NOMO-1 treated with dmso at 0.1 percent for 144 hours (cell line): ENCODE data around the gene ARHGEF11.
"Not testable (repeated sequence)": the region's sequence is repeated elsewhere in the genome, so short reads cannot be mapped to it uniquely, and the experiment has no call there.

Experiments used
- DNase-seq: peaks from one replicate; lab custom pipeline; 2025; ENCODE audit not compliant: unreplicated experiment; lab: John Stamatoyannopoulos, UW

Gene ARHGEF11

DNA sequence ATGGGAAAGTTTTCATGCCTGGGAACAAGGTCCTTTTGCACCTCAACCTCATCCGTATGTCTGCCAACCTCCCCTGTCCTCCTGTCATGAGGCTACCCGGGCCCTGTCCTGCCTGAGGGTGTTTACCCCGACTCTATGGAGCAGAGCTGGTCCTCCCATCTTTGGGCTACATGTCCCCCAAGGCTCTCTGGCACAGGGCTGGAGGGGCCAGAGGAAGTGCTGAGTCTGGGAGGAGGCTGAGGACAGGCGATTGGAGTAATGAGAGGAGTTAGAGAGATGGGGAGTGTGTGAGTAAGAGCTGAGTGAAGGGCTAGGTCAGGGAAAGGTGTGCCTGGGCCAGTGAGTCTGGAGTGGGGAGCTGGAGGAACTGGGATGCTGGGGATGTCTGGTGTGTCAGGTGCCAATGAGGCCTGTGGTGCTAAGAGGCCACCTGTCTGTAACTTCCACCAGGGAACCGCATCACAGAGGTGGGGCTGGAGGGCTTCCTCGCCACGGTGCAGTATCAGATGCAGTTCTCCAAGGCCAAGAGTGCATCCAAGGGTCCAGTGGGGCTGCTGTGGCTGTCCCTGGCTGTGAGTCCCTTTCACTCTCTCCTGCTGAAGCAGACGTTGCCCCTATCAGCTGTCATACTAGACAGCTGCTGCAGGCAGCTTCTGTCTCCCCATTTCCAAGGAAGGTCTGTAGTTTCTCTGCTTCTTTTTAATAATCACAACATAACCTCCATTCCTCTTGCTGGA, 113.4 kb downstream of the ARHGEF11 start:
- DNase-seq, result no peak

DNA sequence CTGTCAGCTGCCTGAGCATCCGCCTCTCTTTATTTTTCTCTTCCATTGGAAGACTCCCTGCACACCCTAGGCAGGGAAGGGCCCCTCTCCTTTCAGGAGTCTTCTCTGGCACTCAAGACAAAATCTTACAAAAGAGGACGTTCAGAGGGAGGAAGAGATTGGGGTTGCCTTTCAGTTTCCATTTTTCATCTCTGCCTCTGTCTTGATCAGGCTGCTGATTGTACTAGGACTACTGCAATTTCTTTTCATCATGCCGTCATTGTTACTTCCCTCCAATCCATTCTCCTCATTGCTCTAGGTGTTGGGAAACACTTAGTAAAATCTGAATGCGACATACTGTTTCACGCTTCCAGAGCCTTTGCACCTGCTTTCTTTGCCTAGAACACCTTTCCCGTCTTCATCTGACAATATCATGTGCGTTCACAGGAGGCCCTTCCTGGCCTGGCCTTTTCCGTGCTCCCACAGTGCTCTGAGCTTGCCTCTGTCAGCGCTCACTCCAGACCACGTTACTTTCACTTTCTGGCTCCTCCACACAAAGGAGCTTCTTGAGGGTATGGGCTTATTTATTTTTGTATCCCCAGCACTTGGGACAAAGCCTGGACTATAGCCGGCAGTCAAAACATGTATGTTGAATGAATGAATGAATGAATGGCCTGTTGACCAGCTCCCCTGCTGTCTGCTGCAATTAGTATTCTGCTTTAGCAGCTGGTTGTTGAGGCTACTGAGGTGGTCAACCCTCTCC, 114.2 kb downstream of the ARHGEF11 start:
- no peak for DNase-seq

DNA sequence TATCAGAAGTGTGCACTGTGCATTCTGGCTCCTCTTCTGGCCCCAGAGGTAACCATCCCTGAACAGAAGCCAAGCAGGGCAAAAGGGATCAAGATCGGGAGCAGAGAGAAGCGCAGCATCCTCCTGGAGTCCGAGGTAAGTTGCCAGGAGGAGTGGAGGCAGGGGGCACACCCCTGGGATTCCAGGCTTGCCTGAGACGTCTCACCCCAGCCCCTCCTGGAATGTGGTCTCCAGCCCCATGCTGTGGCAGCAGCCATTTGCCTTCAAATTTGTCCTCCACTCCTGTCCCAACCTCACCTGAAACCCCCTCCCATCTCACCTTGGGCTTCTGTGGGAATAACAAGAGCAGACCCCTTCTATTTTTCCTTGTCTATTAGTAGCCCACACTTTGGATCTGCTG, 115.1 kb downstream of the ARHGEF11 start:
- no peak for DNase-seq

DNA sequence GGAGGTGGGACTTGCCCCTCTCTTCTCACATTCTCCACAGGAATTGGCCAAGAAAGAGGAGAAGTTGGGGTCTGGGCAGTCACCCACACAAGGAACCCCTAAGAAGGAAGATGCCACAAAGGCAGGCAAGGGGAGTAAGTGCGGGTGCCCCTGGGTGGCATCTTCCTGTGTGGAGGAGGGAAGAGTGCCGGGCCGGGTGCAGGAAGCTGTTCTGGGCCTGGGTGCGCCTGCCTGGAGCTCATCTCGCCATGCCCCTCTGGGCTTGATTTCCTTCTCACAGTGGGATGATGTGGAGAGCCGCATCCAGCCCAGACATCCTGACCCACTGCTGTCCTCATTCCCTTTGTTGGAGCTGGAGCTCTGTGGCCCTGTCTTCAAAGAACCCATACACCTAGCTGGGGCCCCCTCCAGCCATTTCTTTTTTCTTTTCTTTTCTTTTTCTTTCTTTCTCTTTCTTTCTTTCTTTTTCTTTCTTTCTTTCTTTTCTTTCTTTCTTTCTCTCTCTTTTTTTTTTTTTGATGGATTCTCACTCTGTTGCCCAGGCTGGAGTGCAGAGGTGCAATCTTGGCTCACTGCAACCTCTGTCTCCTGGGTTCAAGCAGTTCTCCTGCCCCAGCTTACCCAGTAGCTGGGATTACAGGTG, 115.8 kb downstream of the ARHGEF11 start:
- DNase-seq, result no peak

DNA sequence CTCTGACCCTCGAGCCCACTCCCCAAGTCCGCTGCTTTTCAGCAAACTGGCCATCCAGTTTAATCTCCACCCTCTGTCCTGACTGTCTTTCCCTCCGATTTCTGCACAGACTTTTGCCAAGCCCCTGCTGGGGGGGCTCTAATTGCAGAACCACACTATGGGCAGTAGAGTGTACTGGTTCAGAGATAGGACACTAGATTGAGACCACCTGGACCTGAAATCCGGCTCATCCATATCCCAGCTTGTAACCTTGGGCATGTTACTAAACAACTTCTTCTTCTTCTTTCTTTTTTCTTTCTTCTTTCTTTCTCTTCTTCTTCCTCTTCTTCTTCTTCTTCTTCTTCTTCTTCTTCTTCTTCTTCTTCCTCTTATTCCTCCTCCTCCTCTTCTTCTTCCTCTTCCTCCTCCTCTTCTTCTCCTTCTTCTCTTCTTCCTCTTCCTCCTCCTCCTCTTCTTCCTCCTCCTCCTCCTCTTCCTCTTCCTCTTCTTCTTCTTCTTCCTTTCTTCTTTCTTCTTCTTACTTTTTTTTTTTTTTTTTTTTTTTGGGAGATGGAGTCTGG, 117.4 kb downstream of the ARHGEF11 start:
- DNase-seq, result no peak

DNA sequence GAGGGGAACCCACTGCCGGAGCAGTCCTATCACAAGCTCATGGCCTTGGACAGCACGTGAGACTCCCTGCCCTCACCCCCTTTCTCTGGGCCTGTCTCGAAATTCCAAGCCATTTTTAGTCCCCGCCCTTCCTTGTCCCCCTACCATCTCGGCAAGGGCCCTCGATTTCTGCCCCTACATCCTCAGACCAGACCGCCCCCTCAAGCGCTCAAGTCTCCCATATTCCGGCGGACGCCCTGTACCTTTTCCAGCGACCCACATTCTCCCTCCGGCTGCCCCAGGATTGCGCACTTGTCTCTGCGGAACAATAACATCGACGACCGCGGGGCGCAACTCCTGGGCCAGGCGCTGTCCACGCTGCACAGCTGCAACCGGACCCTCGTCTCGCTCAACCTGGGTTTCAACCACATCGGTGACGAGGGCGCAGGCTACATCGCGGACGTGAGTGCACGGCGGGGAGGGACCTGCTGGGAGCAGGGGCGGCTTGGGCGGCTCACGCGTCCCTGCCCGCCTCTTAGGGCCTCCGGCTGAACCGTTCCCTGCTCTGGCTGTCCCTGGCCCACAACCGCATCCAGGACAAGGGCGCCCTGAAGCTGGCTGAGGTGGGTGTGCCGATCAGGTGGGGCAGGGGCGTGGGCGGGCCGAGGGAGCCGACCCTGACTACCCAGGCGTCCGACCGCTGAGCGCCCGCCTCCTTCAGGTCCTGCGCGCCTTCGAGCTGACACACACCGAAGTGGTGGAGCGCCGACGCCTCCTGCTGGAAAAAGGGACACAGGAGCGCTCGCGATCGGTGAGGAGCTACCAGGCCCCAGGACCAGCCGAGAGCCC, 118.1 kb downstream of the ARHGEF11 start:
- DNase-seq, result no peak

DNA sequence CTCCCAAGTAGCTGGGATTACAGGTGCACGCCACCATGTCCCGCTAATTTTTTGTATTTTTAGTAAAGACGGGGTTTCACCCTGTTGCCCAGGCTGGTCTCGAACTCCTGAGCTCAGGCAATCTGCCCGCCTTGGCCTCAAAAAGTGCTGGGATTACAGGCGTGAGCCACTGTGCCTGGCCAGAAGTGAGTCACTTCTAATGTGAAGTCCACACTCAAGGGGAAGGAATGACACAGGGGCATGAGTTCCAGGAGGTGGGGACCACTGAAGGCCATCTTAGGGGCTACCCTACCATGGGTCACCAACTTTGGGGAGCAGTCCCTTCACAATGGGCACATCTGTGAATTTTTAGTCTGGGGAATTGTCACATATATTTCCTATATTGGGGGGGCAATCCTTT, 118.8 kb downstream of the ARHGEF11 start:
- DNase-seq, result not testable (repeated sequence)

DNA sequence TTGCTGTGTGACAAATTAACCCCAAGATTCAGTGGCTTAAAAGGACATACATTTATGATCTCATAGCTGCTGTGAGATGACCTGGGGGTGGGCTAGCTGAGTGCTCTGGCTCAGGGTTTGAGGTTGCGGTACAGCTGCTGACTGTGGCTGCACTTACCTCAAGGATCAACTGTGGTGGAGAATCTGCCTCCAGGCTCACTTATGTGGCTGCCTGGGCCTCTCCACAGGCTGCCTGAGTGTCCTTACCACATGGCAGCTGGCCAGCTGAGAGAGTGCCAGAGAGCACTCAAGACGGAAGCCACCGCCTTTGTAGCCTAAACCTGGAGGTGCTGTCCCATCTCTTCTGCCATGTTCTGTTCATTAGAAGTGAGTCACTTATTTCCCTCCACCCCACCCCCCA, 119.4 kb downstream of the ARHGEF11 start:
- no peak for DNase-seq

DNA sequence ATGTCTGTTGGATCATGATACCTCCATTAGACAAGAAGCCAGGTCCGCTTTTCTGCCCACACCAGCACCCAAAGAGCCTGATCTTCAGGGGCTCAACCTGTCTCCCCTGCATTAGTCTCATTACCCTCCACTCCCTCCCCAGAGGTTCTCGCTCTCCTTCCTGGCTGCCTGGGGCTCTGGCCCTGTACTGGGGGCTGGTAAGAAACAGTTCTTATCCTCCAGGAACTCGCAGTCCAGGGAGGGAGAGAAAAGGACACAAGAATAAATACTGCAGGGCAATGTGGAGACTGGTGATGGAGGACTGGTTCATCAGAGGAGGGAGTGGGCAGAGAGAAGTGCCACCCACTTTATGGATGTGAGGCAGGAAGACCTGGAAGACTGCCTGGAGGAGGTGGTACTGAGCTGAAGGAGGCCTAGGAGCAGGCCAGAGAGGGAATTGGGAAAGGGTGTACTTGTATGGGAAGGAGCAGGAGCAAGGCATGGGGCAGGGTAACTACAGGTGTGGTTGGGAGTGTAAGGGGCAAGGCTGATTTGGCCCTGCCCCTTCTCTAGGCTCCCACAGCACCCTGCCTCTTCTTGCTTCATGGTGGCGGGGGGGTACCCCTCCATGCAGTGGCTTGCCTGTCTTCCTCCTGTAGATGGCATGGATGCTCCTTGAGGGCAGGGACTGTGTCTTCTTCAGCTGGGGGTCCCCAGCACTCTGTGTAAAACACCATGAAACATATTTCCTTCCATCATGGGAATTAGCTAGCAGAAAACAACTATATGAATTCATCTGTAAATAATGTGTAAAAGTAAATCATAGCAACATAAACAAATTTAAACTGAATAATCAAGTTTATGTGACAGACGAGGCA, 120.2 kb downstream of the ARHGEF11 start:
- DNase-seq, result no peak

DNA sequence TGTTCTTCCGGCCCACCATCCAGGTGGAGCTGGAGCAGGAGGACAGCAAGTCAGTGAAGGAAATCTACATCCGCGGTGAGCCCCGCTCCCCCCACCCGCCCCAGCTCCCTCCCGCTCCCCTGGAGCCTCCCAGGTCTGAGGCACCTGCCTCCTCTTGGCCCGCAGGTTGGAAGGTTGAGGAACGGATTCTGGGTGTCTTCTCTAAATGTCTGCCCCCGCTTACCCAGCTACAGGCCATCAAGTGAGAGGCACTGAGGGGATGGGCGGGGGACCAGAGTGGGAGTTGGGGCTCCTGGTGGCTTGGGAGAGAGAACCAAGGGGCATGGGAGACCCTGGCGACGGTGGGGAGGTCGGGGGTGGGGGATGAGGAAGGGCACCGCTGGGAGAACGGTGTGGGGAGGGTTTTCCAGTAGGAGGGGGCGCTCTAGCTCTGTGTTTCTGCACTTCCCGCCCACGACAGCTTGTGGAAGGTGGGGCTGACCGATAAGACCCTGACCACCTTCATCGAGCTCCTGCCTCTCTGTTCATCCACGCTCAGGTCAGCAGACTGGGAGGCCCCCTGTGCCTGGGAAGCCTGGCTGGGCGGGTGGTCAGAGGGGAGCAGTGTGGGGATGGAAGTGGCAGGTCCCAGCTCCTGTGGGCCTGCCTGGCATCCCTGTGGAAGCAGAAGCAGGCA, 120.9 kb downstream of the ARHGEF11 start:
- no peak for DNase-seq

DNA sequence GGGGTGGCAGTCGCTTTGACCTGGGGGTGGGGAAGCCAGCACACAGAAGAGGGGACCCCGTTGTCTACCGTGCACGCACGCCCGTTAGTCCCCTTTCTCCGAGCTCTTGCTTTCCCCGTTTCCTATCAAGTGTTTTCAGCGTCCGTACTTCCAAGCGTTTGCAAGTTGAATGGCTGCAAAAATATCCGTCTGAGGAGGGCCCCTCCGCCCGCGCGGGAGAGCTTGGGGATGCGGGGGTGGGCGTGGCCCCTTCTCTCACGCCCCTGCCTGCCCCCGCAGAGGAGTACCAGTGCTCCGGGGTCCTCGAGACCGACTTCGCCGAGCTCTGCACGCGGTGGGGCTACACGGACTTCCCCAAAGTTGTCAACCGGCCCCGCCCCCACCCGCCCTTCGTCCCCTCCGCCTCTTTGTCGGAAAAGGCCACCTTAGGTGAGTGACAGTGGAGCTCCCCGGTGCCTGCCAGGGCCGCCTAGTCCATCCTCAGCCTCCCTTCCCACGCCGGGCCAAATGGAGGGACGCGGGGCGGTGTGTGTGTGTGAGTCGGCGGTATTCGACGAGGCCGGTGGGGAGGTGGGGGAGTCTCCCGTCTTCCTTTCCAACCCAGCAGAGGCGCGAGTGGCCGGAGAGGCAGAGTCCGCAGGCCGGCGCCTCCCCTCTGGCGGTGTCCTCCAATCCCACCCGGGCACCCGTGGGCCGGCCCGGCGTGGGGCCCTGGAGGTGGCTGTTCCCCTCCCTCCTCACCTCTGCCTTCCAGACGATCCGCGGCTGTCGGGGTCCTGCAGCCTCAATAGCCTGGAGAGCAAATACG, 121.7 kb downstream of the ARHGEF11 start:
- DNase-seq, result no peak

DNA sequence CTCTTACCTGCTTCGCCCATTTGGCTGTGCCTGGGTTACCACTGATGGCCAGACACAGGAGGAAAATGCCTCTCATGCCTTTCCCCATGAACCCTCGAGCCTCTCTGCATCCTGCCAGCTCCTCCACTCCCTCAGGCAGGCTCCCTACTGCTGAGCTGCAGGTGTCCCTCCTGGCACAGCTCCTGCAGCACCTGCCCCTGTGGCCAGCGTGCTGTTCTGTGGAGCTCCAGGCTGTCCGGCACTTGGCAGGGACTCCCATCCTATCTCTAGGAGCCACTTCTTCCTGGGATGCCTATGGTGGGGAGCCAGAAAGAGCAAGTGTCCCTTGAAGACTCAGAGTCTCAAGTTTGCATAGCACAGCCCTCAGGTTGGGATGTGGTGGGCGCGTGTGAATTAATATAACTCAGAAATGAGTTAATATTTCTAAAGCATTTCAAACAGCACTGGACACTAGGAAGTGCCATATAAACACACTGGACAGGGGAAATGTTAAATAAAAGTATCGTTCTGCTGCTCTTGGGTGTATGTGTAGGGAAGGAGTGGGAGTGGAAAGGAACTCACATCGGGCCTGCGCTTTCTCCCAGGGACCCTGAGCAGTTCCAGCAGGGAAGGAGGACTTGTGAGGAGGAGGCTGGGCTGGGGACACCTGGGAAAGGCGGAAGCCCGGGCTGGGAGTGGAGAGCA, 122.4 kb downstream of the ARHGEF11 start:
- no peak for DNase-seq

DNA sequence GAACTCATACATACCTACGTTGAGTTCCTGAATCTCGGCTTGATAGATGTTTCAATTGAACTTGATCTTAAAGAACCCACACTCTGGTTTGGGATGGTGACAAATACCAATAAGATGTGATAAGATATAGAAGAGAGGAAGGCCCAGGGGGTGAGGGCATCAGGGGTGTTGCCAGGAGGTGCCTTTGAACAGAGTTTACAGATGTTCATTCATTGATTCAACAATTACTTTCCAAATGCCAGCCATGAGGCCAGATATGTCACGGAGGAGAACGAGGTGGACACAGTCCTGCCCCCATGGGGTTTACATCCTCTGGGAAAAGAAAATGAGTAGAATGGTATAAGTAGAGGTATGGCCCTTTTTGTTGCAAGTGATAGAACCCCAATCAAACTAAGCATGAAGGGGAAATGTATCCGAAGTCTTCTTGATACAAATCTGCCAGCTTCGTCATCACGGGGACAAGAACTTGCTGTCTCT, 124.5 kb downstream of the ARHGEF11 start:
- DNase-seq, result no peak

DNA sequence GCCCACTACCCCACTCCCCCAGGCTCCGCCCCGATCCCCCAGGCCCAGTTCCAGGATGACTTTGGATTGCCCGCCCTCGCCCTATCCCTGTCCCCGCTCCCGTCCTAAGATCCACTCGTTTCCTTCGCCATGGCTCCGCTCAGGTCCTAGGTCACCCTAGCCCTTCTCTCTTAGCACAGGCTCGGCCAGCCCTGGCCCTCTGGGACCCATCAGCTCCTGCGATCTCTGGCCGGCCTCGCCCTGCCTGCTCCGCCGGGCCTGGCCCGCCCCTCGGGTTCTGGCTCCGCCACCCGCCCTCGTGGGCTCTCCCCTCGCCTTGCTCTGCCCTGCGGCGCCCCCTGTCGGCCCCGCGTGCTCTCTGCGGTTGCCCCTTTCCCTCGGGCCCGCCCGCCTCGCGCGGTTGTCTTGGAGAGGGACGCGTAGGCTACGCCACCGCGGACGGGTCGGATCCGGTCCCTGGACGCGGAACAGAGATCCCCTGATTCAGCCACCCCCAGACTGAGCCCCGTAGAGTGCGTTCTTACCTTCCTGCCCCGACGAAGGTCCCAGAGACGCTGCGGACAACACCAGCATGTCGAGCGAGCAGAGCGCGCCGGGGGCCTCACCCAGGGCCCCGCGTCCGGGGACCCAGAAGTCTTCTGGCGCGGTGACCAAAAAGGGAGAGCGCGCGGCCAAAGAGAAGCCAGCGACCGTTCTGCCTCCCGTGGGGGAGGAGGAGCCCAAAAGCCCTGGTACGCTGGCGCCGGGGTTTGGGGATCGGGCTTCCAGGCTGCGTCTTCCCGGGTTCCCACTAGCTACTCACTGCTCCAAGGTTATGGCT, 125.1 kb downstream of the ARHGEF11 start, which contains the start of gene LRRC71:
Gene LRRC71 (plus strand): TSS at position 400 of the 820 bp plus-strand sequence. CDS start 172 bp downstream, at position 572.
- peak; percentile 65 for DNase-seq

DNA sequence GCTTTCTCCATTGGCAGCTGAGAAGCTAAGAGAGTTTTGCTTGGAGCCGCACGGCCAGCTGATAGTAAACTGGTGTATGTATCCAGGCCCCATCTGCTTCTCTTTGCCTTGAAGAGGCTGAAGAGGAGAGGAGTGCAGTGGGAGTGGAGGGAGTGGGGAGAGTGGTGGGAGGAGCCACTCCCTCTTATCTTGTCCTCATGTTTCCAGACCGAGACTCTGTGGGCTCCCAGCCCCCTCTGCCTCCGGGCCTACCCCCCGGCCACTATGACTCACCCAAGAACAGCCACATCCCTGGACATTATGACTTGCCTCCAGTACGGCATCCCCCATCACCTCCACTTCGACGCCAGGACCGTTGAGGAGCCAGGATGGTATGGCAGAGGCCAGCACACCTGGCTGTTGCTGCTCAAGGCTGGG, 131.1 kb downstream of the ARHGEF11 start:
- DNase-seq, result no peak

DNA sequence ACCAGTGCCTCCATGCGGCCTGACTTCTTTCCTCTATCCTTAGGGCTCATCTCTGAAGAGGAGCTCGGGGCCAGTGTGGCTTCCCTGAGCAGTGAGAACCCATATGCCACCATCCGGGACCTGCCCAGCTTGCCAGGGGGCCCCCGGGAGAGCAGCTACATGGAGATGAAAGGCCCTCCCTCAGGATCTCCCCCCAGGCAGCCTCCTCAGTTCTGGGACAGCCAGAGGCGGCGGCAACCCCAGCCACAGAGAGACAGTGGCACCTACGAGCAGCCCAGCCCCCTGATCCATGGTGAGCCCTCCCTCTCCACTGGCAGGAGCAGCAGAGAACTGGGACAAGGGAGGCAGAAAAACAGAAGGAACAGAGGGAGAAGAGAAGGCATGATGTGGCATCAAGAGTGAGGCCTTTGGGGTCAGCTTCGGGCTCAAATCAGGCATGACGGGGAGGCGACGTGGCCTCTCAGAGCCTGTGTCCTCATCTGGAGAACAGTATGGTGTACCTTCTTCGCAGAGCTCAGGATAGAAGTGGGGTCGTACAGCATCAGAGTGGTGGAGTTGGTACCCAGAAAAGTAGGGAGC, 131.6 kb downstream of the ARHGEF11 start:
- DNase-seq, result no peak
